Trophoblast cell (in vitro differentiated cells and primary cell): Measurements from ENCODE around the gene DTX4.

ENCODE experiments used
- DNase-seq, 2 donors: peaks; one replicate each; pipeline ENCODE4 v3.0.0-alpha.2; 2016
- H2AFZ ChIP-seq: 2 replicates; pipeline ENCODE4 v1.6.1; 2013; ENCODE audit warnings: low read length, moderate library complexity, mild to moderate bottlenecking; ENCODE audit not compliant: insufficient read depth, poor library complexity
- H2AK5ac ChIP-seq: 2 replicates; pipeline ENCODE4 v1.6.1; 2013; ENCODE audit warnings: mild to moderate bottlenecking, low read length
- H2BK120ac ChIP-seq: 2 replicates; pipeline ENCODE4 v1.6.1; 2013; ENCODE audit warnings: low read length, mild to moderate bottlenecking, moderate library complexity; ENCODE audit not compliant: insufficient read depth, poor library complexity
- H2BK12ac ChIP-seq: 2 replicates; pipeline ENCODE4 v1.6.1; 2013; ENCODE audit warnings: mild to moderate bottlenecking, low read length, moderate library complexity
- H2BK5ac ChIP-seq: 2 replicates; pipeline ENCODE4 v1.6.1; 2013; ENCODE audit warnings: low read length, low read depth, moderate library complexity, mild to moderate bottlenecking; ENCODE audit not compliant: poor library complexity
- H3K14ac ChIP-seq: 2 replicates; pipeline ENCODE4 v1.6.1; 2013; ENCODE audit warnings: mild to moderate bottlenecking, low read length
- H3K18ac ChIP-seq: 2 replicates; pipeline ENCODE4 v1.6.1; 2013; ENCODE audit warnings: mild to moderate bottlenecking, low read length
- H3K23ac ChIP-seq: 2 replicates; pipeline ENCODE4 v1.6.1; 2013; ENCODE audit warnings: low read length
- H3K27ac ChIP-seq: 2 replicates; pipeline ENCODE4 v1.5.1; 2013; ENCODE audit warnings: low read depth, mild to moderate bottlenecking, inconsistent platforms, low read length, moderate library complexity
- H3K27me3 ChIP-seq: 2 replicates; pipeline ENCODE4 v1.6.1; 2013; ENCODE audit warnings: inconsistent platforms, mild to moderate bottlenecking, low read length, moderate library complexity; ENCODE audit not compliant: insufficient read depth
- H3K36me3 ChIP-seq, 2 experiments: 1 replicate in 1 of 2; 2 replicates in 1 of 2; pipeline ENCODE4 v1.6.1; 2013; ENCODE audit warnings: low read length in 2 of 2, mild to moderate bottlenecking in 2 of 2, moderate library complexity in 1 of 2; ENCODE audit not compliant: insufficient read depth in 2 of 2, control insufficient read depth in 1 of 2
- H3K4ac ChIP-seq: 2 replicates; pipeline ENCODE4 v1.6.1; 2013; ENCODE audit warnings: low read depth, mild to moderate bottlenecking, low read length, moderate library complexity
- H3K4me1 ChIP-seq, 2 experiments: 1 replicate in 1 of 2; 2 replicates in 1 of 2; pipeline ENCODE4 v1.6.1; 2013; ENCODE audit warnings: low read length in 2 of 2, mild to moderate bottlenecking in 2 of 2, moderate library complexity in 1 of 2; ENCODE audit not compliant: insufficient read depth in 2 of 2, control insufficient read depth in 1 of 2
- H3K4me2 ChIP-seq: 2 replicates; pipeline ENCODE4 v1.6.1; 2013; ENCODE audit warnings: inconsistent platforms, mild to moderate bottlenecking, low read length, moderate library complexity
- H3K4me3 ChIP-seq: 2 replicates; pipeline ENCODE4 v1.5.1; 2013; ENCODE audit warnings: mild to moderate bottlenecking, low read depth, low read length, inconsistent platforms
- H3K79me1 ChIP-seq: one replicate; pipeline ENCODE4 v1.6.1; 2013; ENCODE audit warnings: low read length
- H3K79me2 ChIP-seq: 2 replicates; pipeline ENCODE4 v1.6.1; 2013; ENCODE audit warnings: low read length, mild to moderate bottlenecking; ENCODE audit not compliant: control insufficient read depth, insufficient read depth, poor library complexity
- H3K9ac ChIP-seq: 2 replicates; pipeline ENCODE4 v1.6.1; 2013; ENCODE audit warnings: mild to moderate bottlenecking, low read length
- H3K9me3 ChIP-seq: 2 replicates; pipeline ENCODE4 v1.6.1; 2013; ENCODE audit warnings: low read depth, mild to moderate bottlenecking, control low read depth, inconsistent platforms, low read length; ENCODE audit not compliant: insufficient read depth
- H4K12ac ChIP-seq: 2 replicates; pipeline ENCODE4 v1.6.1; 2013; ENCODE audit warnings: low read depth, mild to moderate bottlenecking, low read length, moderate library complexity
- H4K8ac ChIP-seq: 2 replicates; pipeline ENCODE4 v1.6.1; 2013; ENCODE audit warnings: low read depth, mild to moderate bottlenecking, low read length, moderate library complexity
- H4K91ac ChIP-seq: one replicate; pipeline ENCODE4 v1.6.1; 2013; ENCODE audit warnings: low read depth, mild to moderate bottlenecking, low read length, moderate library complexity
- WGBS: extraction: QIAGEN DNeasy Blood & Tissue Kit; methylation state at CpG from one replicate; pipeline ENCODE4 v1.1.7; 2013; ENCODE audit warnings: missing lambda C conversion rate; ENCODE audit not compliant: insufficient read length, insufficient coverage; ENCODE audit errors: extremely low coverage; 5-methylcytosine and 5-hydroxymethylcytosine counted together

The DTX4 gene

GRCh38 chr11:59179121-59179520 lies 7.2 kb downstream of the DTX4 start:
- H4K91ac ChIP-seq = no peak overlapping the region
- H2BK12ac ChIP-seq = no peak overlapping the region
- WGBS = no CpG with 5 or more reads among the region's 2 CpGs

GRCh38 chr11:59180168-59180776 lies 8.3 kb downstream of the DTX4 start:
- Histone ChIP-seq H3K27me3 (no peaks in the 10 kb centered on the region), H3K9ac (no peak overlapping the region), H2AFZ (no peak overlapping the region), H3K4ac (no peak overlapping the region), H3K27ac (no peak overlapping the region), H2AK5ac (no peak overlapping the region), H4K91ac (no peak overlapping the region), H3K4me1 (peaks cover 7 to 17% of the 10 kb centered on the region in 2 experiments), H3K79me2 (peaks cover 1% of the 10 kb centered on the region), H2BK5ac (no peak overlapping the region), H4K12ac (no peak overlapping the region), H4K8ac (no peak overlapping the region), H3K4me2 (no peak overlapping the region), H3K23ac (no peak overlapping the region), H3K9me3 (no peaks in the 10 kb centered on the region), H2BK120ac (no peak overlapping the region), H3K79me1 (peaks cover 3% of the 10 kb centered on the region), H3K4me3 (no peak overlapping the region), H2BK12ac (no peak overlapping the region), H3K36me3 (peaks cover 18 to 26% of the 10 kb centered on the region in 2 experiments), H3K18ac (no peak overlapping the region), H3K14ac (no peak overlapping the region)
- no CpG with 5 or more reads among the region's 2 CpGs for WGBS
- DNase-seq = no peak

More at GRCh38 chr11:59179121-59179520, 7.2 kb downstream of the DTX4 start:
- no peak overlapping the region for H4K8ac ChIP-seq
- H3K4me1 ChIP-seq = peaks cover 15 to 26% of the 10 kb centered on the region in 2 experiments
- no peak overlapping the region for H3K23ac ChIP-seq
- H3K4ac ChIP-seq = no peak overlapping the region
- H3K36me3 ChIP-seq = peaks cover 18 to 24% of the 10 kb centered on the region in 2 experiments
- no peak overlapping the region for H2AK5ac ChIP-seq
- H2BK5ac ChIP-seq = no peak overlapping the region
- peaks cover 7% of the 10 kb centered on the region for H3K79me1 ChIP-seq
- H3K79me2 ChIP-seq = peaks cover 1% of the 10 kb centered on the region
- H3K9me3 ChIP-seq = no peaks in the 10 kb centered on the region
- no peak overlapping the region for H3K27ac ChIP-seq
- no peak overlapping the region for H3K9ac ChIP-seq
- no peak overlapping the region for H2AFZ ChIP-seq
- no peak overlapping the region for H4K12ac ChIP-seq
- no peak overlapping the region for H3K18ac ChIP-seq
- no peak overlapping the region for H3K14ac ChIP-seq
- peak; percentile 82 to 89 for DNase-seq
- no peak overlapping the region for H3K4me3 ChIP-seq
- no peaks in the 10 kb centered on the region for H3K27me3 ChIP-seq
- no peak overlapping the region for H2BK120ac ChIP-seq
- H3K4me2 ChIP-seq = no peak overlapping the region

- Histone ChIP-seq H3K23ac (no peak overlapping the region), H3K9me3 (no peaks in the 10 kb centered on the region), H3K27ac (no peak overlapping the region), H2BK5ac (no peak overlapping the region), H3K79me2 (peaks cover 1% of the 10 kb centered on the region), H3K9ac (no peak overlapping the region), H3K27me3 (no peaks in the 10 kb centered on the region), H3K4me2 (no peak overlapping the region), H4K8ac (no peak overlapping the region), H2AFZ (no peak overlapping the region), H2BK12ac (no peak overlapping the region), H3K14ac (no peak overlapping the region), H3K4me3 (no peak overlapping the region), H3K79me1 (no peaks in the 10 kb centered on the region), H3K18ac (no peak overlapping the region), H4K91ac (no peak overlapping the region), H3K4me1 (peaks cover 3 to 15% of the 10 kb centered on the region in 2 experiments), H2AK5ac (no peak overlapping the region), H2BK120ac (no peak overlapping the region), H3K4ac (no peak overlapping the region), H4K12ac (no peak overlapping the region), H3K36me3 (peaks cover 18 to 26% of the 10 kb centered on the region in 2 experiments)
- WGBS = no CpG with 5 or more reads among the region's 2 CpGs
- DNase-seq = no peak
These were observed 9.0 kb downstream of the DTX4 start for GRCh38 chr11:59180907-59181306.

GRCh38 chr11:59181746-59182456 lies 10.0 kb downstream of the DTX4 start:
- no peak overlapping the region for H2BK5ac ChIP-seq
- no CpG with 5 or more reads among the region's 33 CpGs for WGBS

More at GRCh38 chr11:59181746-59182456, 10.0 kb downstream of the DTX4 start:
- peaks cover 9 to 18% of the 10 kb centered on the region in 2 experiments for H3K4me1 ChIP-seq
- H3K36me3 ChIP-seq = peaks cover 18 to 26% of the 10 kb centered on the region in 2 experiments
- H2AFZ ChIP-seq = no peak overlapping the region
- H2BK12ac ChIP-seq = no peak overlapping the region
- H3K18ac ChIP-seq = no peak overlapping the region
- H3K4me2 ChIP-seq = no peak overlapping the region
- H3K4me3 ChIP-seq = no peak overlapping the region
- H2AK5ac ChIP-seq = no peak overlapping the region
- no peak overlapping the region for H4K12ac ChIP-seq
- H3K79me2 ChIP-seq = no peaks in the 10 kb centered on the region
- no peaks in the 10 kb centered on the region for H3K27me3 ChIP-seq
- no peak overlapping the region for H3K27ac ChIP-seq
- no peaks in the 10 kb centered on the region for H3K9me3 ChIP-seq
- H3K14ac ChIP-seq = no peak overlapping the region
- no peak for DNase-seq
- H3K79me1 ChIP-seq = no peaks in the 10 kb centered on the region
- peak overlapping the region; percentile 44 for H3K9ac ChIP-seq
- no peak overlapping the region for H4K91ac ChIP-seq
- H3K23ac ChIP-seq = no peak overlapping the region
- no peak overlapping the region for H2BK120ac ChIP-seq
- no peak overlapping the region for H4K8ac ChIP-seq
- no peak overlapping the region for H3K4ac ChIP-seq
